ENCODE results near the gene CCSER2.
"Not testable (repeated sequence)": the region's sequence is repeated elsewhere in the genome, so short reads cannot be mapped to it uniquely, and the experiment has no call there.

Gene CCSER2

GRCh38 chr10:84328418-84329195 lies at the start of gene CCSER2:
Gene CCSER2 (plus strand): TSS chr10:84328589. CDS start chr10:84371053, 42,464 bp downstream.
- TF ChIP-seq LEF1 (IDR thresholded peaks at IDR 0.05; ENCODE audit: borderline replicate concordance) (peak; percentile 78), NFRKB (IDR thresholded peaks at IDR 0.05) (no peak), FOXA1 (IDR thresholded peaks at IDR 0.05) (no peak), ARNT (IDR thresholded peaks at IDR 0.05) (no peak), L3MBTL2 (conservative IDR thresholded peaks at IDR 0.05) (no peak)
- CTCF ChIA-PET = interaction anchor here (0.7 to 0.8 kb wide), 2 partner anchors 13 to 209 kb away, joined by 3 to 6 read pairs; no protein-coding TSS in a partner anchor
- DNase-seq (ENCODE audit: extremely low spot score) = peak; percentile 100
- POLR2A ChIA-PET = interaction anchor here (0.7 to 1.9 kb wide), 5 partner anchors 11 to 64 kb away, joined by 3 to 8 read pairs (median 3); no protein-coding TSS in a partner anchor

- CTCF ChIA-PET = interaction anchor here (0.6 kb wide), 1 partner anchor 257 kb away, joined by 3 read pairs; no protein-coding TSS in a partner anchor
- DNase-seq (ENCODE audit: extremely low spot score); POLR2A ChIA-PET: not testable (repeated sequence)
- TF ChIP-seq L3MBTL2 (conservative IDR thresholded peaks at IDR 0.05) = peak; percentile 82
These were observed 48.4 kb upstream of the CCSER2 start for GRCh38 chr10:84279876-84280475.

GRCh38 chr10:84286695-84287094 lies 41.7 kb upstream of the CCSER2 start:
- ChIA-PET CTCF (no interaction called here), POLR2A (no interaction called here)
- no peak for DNase-seq (ENCODE audit: extremely low spot score)
- TF ChIP-seq LEF1 (IDR thresholded peaks at IDR 0.05; ENCODE audit: borderline replicate concordance) = no peak

GRCh38 chr10:84288151-84288550 lies 40.2 kb upstream of the CCSER2 start:
- no peak for TF ChIP-seq FOXA1 (IDR thresholded peaks at IDR 0.05)
- no peak for TF ChIP-seq ELF4 (IDR thresholded peaks at IDR 0.05)
- no peak for TF ChIP-seq FOXK2 (IDR thresholded peaks at IDR 0.05)
- TF ChIP-seq HDGF (IDR thresholded peaks at IDR 0.05; ENCODE audit: borderline replicate concordance) = no peak
- TF ChIP-seq NFRKB (IDR thresholded peaks at IDR 0.05) = no peak
- no peak for TF ChIP-seq LEF1 (IDR thresholded peaks at IDR 0.05; ENCODE audit: borderline replicate concordance)
- no peak for TF ChIP-seq PKNOX1 (IDR thresholded peaks at IDR 0.05)
- no peak for TF ChIP-seq SUZ12 (IDR thresholded peaks at IDR 0.05)
- no peak for TF ChIP-seq FOXM1 (IDR thresholded peaks at IDR 0.05; ENCODE audit: borderline replicate concordance)
- TF ChIP-seq ZNF384 (IDR thresholded peaks at IDR 0.05) = no peak
- no peak for TF ChIP-seq BHLHE40 (IDR thresholded peaks at IDR 0.05; ENCODE audit: borderline replicate concordance)
- no peak for TF ChIP-seq TARDBP (IDR thresholded peaks at IDR 0.05)
- no peak for TF ChIP-seq ARNT (IDR thresholded peaks at IDR 0.05)
- no peak for TF ChIP-seq CTBP1 (IDR thresholded peaks at IDR 0.05; ENCODE audit: borderline replicate concordance)
- ChIA-PET POLR2A (interaction anchor here (1.4 kb wide), 1 partner anchor 40 kb away, joined by 3 read pairs; the partner anchor contains the start of gene CCSER2), CTCF (no interaction called here)
- no peak for DNase-seq (ENCODE audit: extremely low spot score)

GRCh38 chr10:84289521-84290200 lies 38.7 kb upstream of the CCSER2 start:
- no peak for DNase-seq (ENCODE audit: extremely low spot score)
- ChIA-PET CTCF (no interaction called here), POLR2A (no interaction called here)
- TF ChIP-seq FOXK2 (IDR thresholded peaks at IDR 0.05) (no peak), NFRKB (IDR thresholded peaks at IDR 0.05) (no peak)

- no peak for TF ChIP-seq TARDBP (IDR thresholded peaks at IDR 0.05)
- TF ChIP-seq FOXA1 (IDR thresholded peaks at IDR 0.05) = no peak
- TF ChIP-seq NFRKB (IDR thresholded peaks at IDR 0.05) = no peak
- no peak for TF ChIP-seq CTBP1 (IDR thresholded peaks at IDR 0.05; ENCODE audit: borderline replicate concordance)
- TF ChIP-seq FOXK2 (IDR thresholded peaks at IDR 0.05) = no peak
- TF ChIP-seq ELF4 (IDR thresholded peaks at IDR 0.05) = no peak
- TF ChIP-seq ZNF384 (IDR thresholded peaks at IDR 0.05) = no peak
- TF ChIP-seq PKNOX1 (IDR thresholded peaks at IDR 0.05) = no peak
- no peak for TF ChIP-seq HDGF (IDR thresholded peaks at IDR 0.05; ENCODE audit: borderline replicate concordance)
- TF ChIP-seq FOXM1 (IDR thresholded peaks at IDR 0.05; ENCODE audit: borderline replicate concordance) = no peak
- no peak for TF ChIP-seq ARNT (IDR thresholded peaks at IDR 0.05)
- TF ChIP-seq BHLHE40 (IDR thresholded peaks at IDR 0.05; ENCODE audit: borderline replicate concordance) = no peak
- ChIA-PET POLR2A (no interaction called here), CTCF (no interaction called here)
- DNase-seq (ENCODE audit: extremely low spot score) = no peak
These were observed 38.2 kb upstream of the CCSER2 start for GRCh38 chr10:84290235-84290634.

GRCh38 chr10:84291384-84291783 lies 37.0 kb upstream of the CCSER2 start:
- CTCF ChIA-PET = no interaction called here
- POLR2A ChIA-PET = no interaction called here
- DNase-seq (ENCODE audit: extremely low spot score) = peak; percentile 39
- TF ChIP-seq PKNOX1 (IDR thresholded peaks at IDR 0.05) = no peak
- TF ChIP-seq ZNF384 (IDR thresholded peaks at IDR 0.05) = no peak
- no peak for TF ChIP-seq CTBP1 (IDR thresholded peaks at IDR 0.05; ENCODE audit: borderline replicate concordance)
- TF ChIP-seq FOXA1 (IDR thresholded peaks at IDR 0.05) = no peak
- TF ChIP-seq ELF4 (IDR thresholded peaks at IDR 0.05) = no peak
- TF ChIP-seq LEF1 (IDR thresholded peaks at IDR 0.05; ENCODE audit: borderline replicate concordance) = no peak
- TF ChIP-seq ARNT (IDR thresholded peaks at IDR 0.05) = no peak
- TF ChIP-seq BHLHE40 (IDR thresholded peaks at IDR 0.05; ENCODE audit: borderline replicate concordance) = no peak
- no peak for TF ChIP-seq SUZ12 (IDR thresholded peaks at IDR 0.05)
- TF ChIP-seq SP1 (IDR thresholded peaks at IDR 0.05) = no peak
